ENCODE data around the gene FANCE.

GRCh38 chr6:35413911-35414310, 38.2 kb upstream of the FANCE start:
- TF ChIP-seq CTCF (IDR thresholded peaks at IDR 0.05), result no peak
- no peak for TF ChIP-seq POLR2A (IDR thresholded peaks at IDR 0.05)

Measured in gastroesophageal sphincter (tissue), 3 donors.